ENCODE results near the gene MMP17. TPM values are rescaled to one million over a fixed set of nuclear protein-coding genes. Genes with fewer than 3 reads are reported as not detected.

Gene MMP17
- total and polyA plus RNA-seq, 10 of the 15 experiments (the other 5 are each of a cell fraction or from before 2014, with no cell fraction given), result 0.11 to 0.28 (median 0.23) TPM; not detected in 7

DNA sequence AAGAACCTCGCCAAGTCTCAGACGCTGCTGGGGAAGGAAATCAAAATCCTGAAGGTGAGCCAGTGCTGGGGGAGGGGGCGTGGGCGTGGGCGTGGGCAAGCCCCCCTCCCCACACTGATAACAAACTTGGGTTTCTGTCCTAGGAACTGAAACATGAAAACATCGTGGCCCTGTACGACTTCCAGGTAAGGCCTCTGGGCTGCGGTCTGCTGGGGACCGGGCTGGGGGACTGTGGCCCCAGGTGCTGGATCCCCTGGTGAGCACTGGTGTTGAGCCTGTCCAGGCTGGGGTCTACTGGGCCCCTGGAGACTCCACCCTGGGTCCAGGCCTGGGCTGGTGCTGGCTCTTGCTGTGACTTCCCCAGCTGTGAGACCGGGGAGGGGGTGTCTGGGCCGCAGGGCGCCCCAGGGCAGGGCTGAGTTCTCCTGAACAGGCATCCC lies 67.5 kb downstream of the MMP17 start:
- ChIA-PET SMC1A (ENCODE audit: uncharacterized antibody, unreplicated experiment) (no interaction called here), RAD21 (ENCODE audit: unreplicated experiment) (no interaction called here), CTCF (no interaction called here), POLR2A (no interaction called here)
- peak overlapping the region; percentile 82 for H3K4me2 ChIP-seq (ENCODE audit: control insufficient read depth, insufficient read depth)
- H3K9ac ChIP-seq (ENCODE audit: control insufficient read depth, insufficient read depth, low read length), result peak overlapping the region; percentile 55; the same call in 1 of the 2 replicates
- FAIRE-seq (no peak), ATAC-seq (no peak), DNase-seq (ENCODE audit: low read depth, low spot score) (no peak)
- H3K36me3 ChIP-seq (ENCODE audit: control insufficient read depth in 2 of 2, insufficient read depth in 2 of 2, low read length in 1 of 2), result no peaks in the 10 kb centered on the region
- no peaks in the 10 kb centered on the region for H3K9me3 ChIP-seq (replicated peaks; ENCODE audit: control insufficient read depth, insufficient read depth, low read length)
- no peak overlapping the region for H3K27ac ChIP-seq (ENCODE audit: control insufficient read depth, insufficient read depth)
- in situ Hi-C loops (cut with MboI) (no loop called here), intact Hi-C loops (cut with micrococcal nuclease; ENCODE audit: unreplicated experiment) (loop anchor here (2.0 kb wide), 1 partner anchor 33 kb away; the partner anchor contains the start of gene PUS1)
- H3K4me3 ChIP-seq, result peak overlapping the region; percentile 73
- peak overlapping the region; percentile 60 for H2AFZ ChIP-seq (ENCODE audit: control insufficient read depth, low read depth, low read length)
- TF ChIP-seq RELA (IDR thresholded peaks at IDR 0.05; ENCODE audit: borderline replicate concordance, partially characterized antibody) (no peak), MEF2B (IDR thresholded peaks at IDR 0.05; ENCODE audit: partially characterized antibody, poor library complexity, severe bottlenecking) (peak; percentile 14), EGR1 (IDR thresholded peaks at IDR 0.05; ENCODE audit: borderline replicate concordance in 1 of 2, low read depth in 2 of 2, low read length in 2 of 2) (peak in 1 of 2 experiments; percentile 58; a peak in 1 of 3 replicates), YY1 (IDR thresholded peaks at IDR 0.05; ENCODE audit: low read depth, low read length) (no peak)
- H3K79me2 ChIP-seq (ENCODE audit: control insufficient read depth, insufficient read depth, low read length), result no peaks in the 10 kb centered on the region
- H3K4me1 ChIP-seq (ENCODE audit: control insufficient read depth, insufficient read depth, low read length), result peaks cover 12% of the 10 kb centered on the region
- BruUV-seq (replicated peaks), result TSS peak; percentile 74
- WGBS (ENCODE audit: insufficient coverage, insufficient replicate concordance, low lambda C conversion rate, missing lambda C conversion rate), result 6% methylated on average over 12 of the region's 12 CpGs
- no peaks in the 10 kb centered on the region for H4K20me1 ChIP-seq (ENCODE audit: control insufficient read depth, insufficient read depth)
- no peaks in the 10 kb centered on the region for H3K27me3 ChIP-seq (replicated peaks in 1 of 2; ENCODE audit: control insufficient read depth in 2 of 2, insufficient read depth in 2 of 2, low read length in 1 of 2)

GRCh38 chr12:131896080-131896810 lies 68.1 kb downstream of the MMP17 start:
- Histone ChIP-seq H3K27ac (ENCODE audit: control insufficient read depth, insufficient read depth) (no peak overlapping the region), H2AFZ (ENCODE audit: control insufficient read depth, low read depth, low read length) (peak overlapping the region; percentile 60), H3K4me2 (ENCODE audit: control insufficient read depth, insufficient read depth) (peak overlapping the region; percentile 82), H3K9me3 (replicated peaks; ENCODE audit: control insufficient read depth, insufficient read depth, low read length) (no peaks in the 10 kb centered on the region), H3K27me3 (replicated peaks in 1 of 2; ENCODE audit: control insufficient read depth in 2 of 2, insufficient read depth in 2 of 2, low read length in 1 of 2) (no peaks in the 10 kb centered on the region), H3K4me1 (ENCODE audit: control insufficient read depth, insufficient read depth, low read length) (peaks cover 12% of the 10 kb centered on the region), H3K4me3 (peak overlapping the region; percentile 73; the same call in 1 of the 2 replicates), H3K36me3 (ENCODE audit: control insufficient read depth in 2 of 2, insufficient read depth in 2 of 2, low read length in 1 of 2) (no peaks in the 10 kb centered on the region), H4K20me1 (ENCODE audit: control insufficient read depth, insufficient read depth) (no peaks in the 10 kb centered on the region), H3K79me2 (ENCODE audit: control insufficient read depth, insufficient read depth, low read length) (no peaks in the 10 kb centered on the region), H3K9ac (ENCODE audit: control insufficient read depth, insufficient read depth, low read length) (peak overlapping the region; percentile 55; the same call in 1 of the 2 replicates)
- SMC1A ChIA-PET (ENCODE audit: uncharacterized antibody, unreplicated experiment), result no interaction called here
- 24% methylated on average over 38 of the region's 39 CpGs for WGBS (ENCODE audit: insufficient coverage, insufficient replicate concordance, low lambda C conversion rate, missing lambda C conversion rate)
- FAIRE-seq (no peak), DNase-seq (ENCODE audit: low read depth, low spot score) (no peak), ATAC-seq (peak; percentile 92)
- POLR2A ChIA-PET, result no interaction called here
- CTCF ChIA-PET, result no interaction called here
- in situ Hi-C loops (cut with MboI) (no loop called here), intact Hi-C loops (cut with micrococcal nuclease; ENCODE audit: unreplicated experiment) (no loop called here)
- RAD21 ChIA-PET (ENCODE audit: unreplicated experiment), result no interaction called here
- no TSS peak for BruUV-seq (replicated peaks)
- TF ChIP-seq, protein P1, sequence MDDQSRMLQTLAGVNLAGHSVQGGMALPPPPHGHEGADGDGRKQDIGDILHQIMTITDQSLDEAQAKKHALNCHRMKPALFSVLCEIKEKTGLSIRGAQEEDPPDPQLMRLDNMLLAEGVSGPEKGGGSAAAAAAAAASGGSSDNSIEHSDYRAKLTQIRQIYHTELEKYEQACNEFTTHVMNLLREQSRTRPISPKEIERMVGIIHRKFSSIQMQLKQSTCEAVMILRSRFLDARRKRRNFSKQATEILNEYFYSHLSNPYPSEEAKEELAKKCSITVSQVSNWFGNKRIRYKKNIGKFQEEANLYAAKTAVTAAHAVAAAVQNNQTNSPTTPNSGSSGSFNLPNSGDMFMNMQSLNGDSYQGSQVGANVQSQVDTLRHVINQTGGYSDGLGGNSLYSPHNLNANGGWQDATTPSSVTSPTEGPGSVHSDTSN (IDR thresholded peaks at IDR 0.05; ENCODE audit: insufficient replicate concordance, low read depth, low read length), result no peak
- no peak for TF ChIP-seq SIX5 (IDR thresholded peaks at IDR 0.05; ENCODE audit: low read depth, low read length, severe bottlenecking)
- no peak for TF ChIP-seq E2F8 (IDR thresholded peaks at IDR 0.05; ENCODE audit: low read depth, partially characterized antibody)
- no peak for TF ChIP-seq MTA2 (IDR thresholded peaks at IDR 0.05; ENCODE audit: low read depth)
- TF ChIP-seq NFXL1 (IDR thresholded peaks at IDR 0.05; ENCODE audit: borderline replicate concordance), result no peak
- no peak for TF ChIP-seq PAX5 (IDR thresholded peaks at IDR 0.05; ENCODE audit: borderline replicate concordance, low read depth, low read length)
- TF ChIP-seq, protein P2, sequence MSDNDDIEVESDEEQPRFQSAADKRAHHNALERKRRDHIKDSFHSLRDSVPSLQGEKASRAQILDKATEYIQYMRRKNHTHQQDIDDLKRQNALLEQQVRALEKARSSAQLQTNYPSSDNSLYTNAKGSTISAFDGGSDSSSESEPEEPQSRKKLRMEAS (IDR thresholded peaks at IDR 0.05; ENCODE audit: low read depth, low read length), result peak; percentile 64

All from GM12878 (cell line).